ENCODE measurements around the gene ARGLU1. TPM values are rescaled to one million over a fixed set of nuclear protein-coding genes. Genes with fewer than 3 reads are reported as not detected.
A peak's percentile ranks its signal among the peaks of the same experiment; 100 is the strongest.

The ARGLU1 gene
- 91.7 and 94.4 TPM in 2 replicates for total RNA-seq (2022)
- Bru-seq, nascent RNA, result percentile 95 among the genes with signal in this experiment
- percentile 98 among the genes with signal in this experiment for BruChase-seq, experiment 1, labeled RNA remaining after a 6-hour chase
- BruChase-seq, experiment 2, labeled RNA remaining after a 2-hour chase, result percentile 97 among the genes with signal in this experiment
- long read RNA-seq, full-length matches to known transcripts, result 289 of 315 reads
- long read RNA-seq, partial matches to known transcripts, result 14 of 315 reads
- long read RNA-seq, other reads (novel, unspliced or antisense), result 12 of 315 reads

GRCh38 chr13:106567474-106568298, at the start of gene ARGLU1:
Gene ARGLU1 (minus strand): TSS chr13:106568137. CDS start chr13:106567919, 218 bp downstream.
- Mint-ChIP-seq H3K4me1 (ENCODE audit: insufficient read depth, unreplicated experiment) (peaks cover 38% of the 10 kb centered on the region), H3K27ac (ENCODE audit: low read depth, unreplicated experiment) (peak within 1 kb of the TSS; percentile 32), H3K27me3 (ENCODE audit: insufficient read depth, unreplicated experiment) (no peaks in the 10 kb centered on the region), H3K36me3 (ENCODE audit: insufficient read depth, unreplicated experiment) (peaks cover 6% of the 10 kb centered on the region), H3K4me3 (ENCODE audit: unreplicated experiment) (peak within 1 kb of the TSS; percentile 81), H3K9me3 (ENCODE audit: unreplicated experiment) (no peaks in the 10 kb centered on the region)
- DNase-seq (ENCODE audit: unreplicated experiment), result peak; percentile 92
- intact Hi-C loops (cut with micrococcal nuclease), result loop anchor here (2.0 to 10.0 kb wide), 4 partner anchors 31 to 555 kb away; no protein-coding TSS in a partner anchor
- TSS peak; percentile 36 for BruUV-seq (replicated peaks)
- no peak for TF ChIP-seq CTCF (IDR thresholded peaks at IDR 0.05; ENCODE audit: unreplicated experiment)
- POLR2A ChIA-PET, result interaction anchor here (0.6 to 8.8 kb wide), 20 partner anchors 9 to 716 kb away, joined by 3 to 83 read pairs (median 4); partner anchors contain the start of gene EFNB2
- CTCF ChIA-PET, result interaction anchor here (0.6 to 2.0 kb wide), 4 partner anchors 11 to 582 kb away, joined by 3 to 5 read pairs (median 4); no protein-coding TSS in a partner anchor

- no peak overlapping the region for H3K4me3 Mint-ChIP-seq (ENCODE audit: unreplicated experiment)
- H3K27ac Mint-ChIP-seq (ENCODE audit: low read depth, unreplicated experiment), result no peak overlapping the region
- intact Hi-C loops (cut with micrococcal nuclease), result no loop called here
- H3K9me3 Mint-ChIP-seq (ENCODE audit: unreplicated experiment), result no peaks in the 10 kb centered on the region
- ChIA-PET POLR2A (interaction anchor here (1.9 kb wide), 1 partner anchor 52 kb away, joined by 5 read pairs; no protein-coding TSS in a partner anchor), CTCF (interaction anchor here (1.0 to 5.3 kb wide), 3 partner anchors 9 to 52 kb away, joined by 3 to 44 read pairs (median 3); no protein-coding TSS in a partner anchor)
- no peak for TF ChIP-seq CTCF (IDR thresholded peaks at IDR 0.05; ENCODE audit: unreplicated experiment)
- peaks cover 10% of the 10 kb centered on the region for H3K27me3 Mint-ChIP-seq (ENCODE audit: insufficient read depth, unreplicated experiment)
- no TSS peak for BruUV-seq (replicated peaks)
- peaks cover 18% of the 10 kb centered on the region for H3K4me1 Mint-ChIP-seq (ENCODE audit: insufficient read depth, unreplicated experiment)
- DNase-seq (ENCODE audit: unreplicated experiment), result peak; percentile 84
- H3K36me3 Mint-ChIP-seq (ENCODE audit: insufficient read depth, unreplicated experiment), result no peaks in the 10 kb centered on the region
These were observed 49.6 kb upstream of the ARGLU1 start for GRCh38 chr13:106617561-106617960.

- ChIA-PET POLR2A (interaction anchor here (0.7 to 1.9 kb wide), 2 partner anchors 48 to 52 kb away, joined by 3 to 5 read pairs; no protein-coding TSS in a partner anchor), CTCF (interaction anchor here (1.0 to 5.3 kb wide), 3 partner anchors 10 to 51 kb away, joined by 3 to 44 read pairs (median 3); no protein-coding TSS in a partner anchor)
- Mint-ChIP-seq H3K9me3 (ENCODE audit: unreplicated experiment) (no peaks in the 10 kb centered on the region), H3K36me3 (ENCODE audit: insufficient read depth, unreplicated experiment) (no peaks in the 10 kb centered on the region), H3K4me1 (ENCODE audit: insufficient read depth, unreplicated experiment) (peaks cover 19% of the 10 kb centered on the region), H3K27me3 (ENCODE audit: insufficient read depth, unreplicated experiment) (peaks cover 2% of the 10 kb centered on the region), H3K4me3 (ENCODE audit: unreplicated experiment) (no peak overlapping the region), H3K27ac (ENCODE audit: low read depth, unreplicated experiment) (no peak overlapping the region)
- BruUV-seq (replicated peaks), result no TSS peak
- intact Hi-C loops (cut with micrococcal nuclease), result no loop called here
- DNase-seq (ENCODE audit: unreplicated experiment), result no peak
- no peak for TF ChIP-seq CTCF (IDR thresholded peaks at IDR 0.05; ENCODE audit: unreplicated experiment)
These were observed 48.8 kb upstream of the ARGLU1 start for GRCh38 chr13:106616729-106617128.

- DNase-seq (ENCODE audit: unreplicated experiment), result no peak
- Mint-ChIP-seq H3K36me3 (ENCODE audit: insufficient read depth, unreplicated experiment) (no peaks in the 10 kb centered on the region), H3K9me3 (ENCODE audit: unreplicated experiment) (no peaks in the 10 kb centered on the region), H3K27ac (ENCODE audit: low read depth, unreplicated experiment) (no peak overlapping the region), H3K4me3 (ENCODE audit: unreplicated experiment) (no peak overlapping the region), H3K27me3 (ENCODE audit: insufficient read depth, unreplicated experiment) (no peaks in the 10 kb centered on the region), H3K4me1 (ENCODE audit: insufficient read depth, unreplicated experiment) (peaks cover 22% of the 10 kb centered on the region)
- TF ChIP-seq CTCF (IDR thresholded peaks at IDR 0.05; ENCODE audit: unreplicated experiment), result no peak
- BruUV-seq (replicated peaks), result no TSS peak
- POLR2A ChIA-PET, result no interaction called here
- CTCF ChIA-PET, result no interaction called here
- intact Hi-C loops (cut with micrococcal nuclease), result no loop called here
These were observed 46.9 kb upstream of the ARGLU1 start for GRCh38 chr13:106614874-106615273.
